HL-60/S4 treated with phorbol 12-myristate 13-acetate at 8.2 ng/mL for 4 days and 3 days (cell line): ENCODE measurements around the gene MED4.
"Not testable (repeated sequence)": the region's sequence is repeated elsewhere in the genome, so short reads cannot be mapped to it uniquely, and the experiment has no call there.

Source experiments
- in situ Hi-C: fragments of 300-500 bp; cut with MboI; formaldehyde crosslinking; loops from 2 replicates; pipeline ENCODE4 v1.15.0; 2022; ENCODE audit warnings: low sequenced_read_pairs

The MED4 gene

DNA sequence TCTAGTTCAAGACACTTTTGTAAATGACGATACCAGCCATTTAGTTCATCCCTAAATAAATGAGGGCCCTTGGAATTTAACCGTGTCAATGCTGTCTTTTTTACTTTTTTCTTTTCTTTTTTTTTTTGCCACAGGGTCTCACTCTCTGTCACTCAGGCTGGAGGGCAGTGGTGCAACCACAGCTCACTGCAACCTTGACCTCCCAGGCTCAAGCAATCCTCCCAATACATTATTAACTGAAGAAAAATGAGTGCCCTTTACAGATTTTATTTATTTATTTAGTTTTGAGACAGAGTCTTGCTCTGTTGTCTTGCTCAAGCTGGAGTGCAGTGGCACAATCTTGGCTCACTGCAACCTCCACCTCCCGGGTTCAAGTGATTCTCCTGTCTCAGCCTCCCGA is 2.9 kb upstream of the MED4 start:
- in situ Hi-C loops, result no loop called here

DNA sequence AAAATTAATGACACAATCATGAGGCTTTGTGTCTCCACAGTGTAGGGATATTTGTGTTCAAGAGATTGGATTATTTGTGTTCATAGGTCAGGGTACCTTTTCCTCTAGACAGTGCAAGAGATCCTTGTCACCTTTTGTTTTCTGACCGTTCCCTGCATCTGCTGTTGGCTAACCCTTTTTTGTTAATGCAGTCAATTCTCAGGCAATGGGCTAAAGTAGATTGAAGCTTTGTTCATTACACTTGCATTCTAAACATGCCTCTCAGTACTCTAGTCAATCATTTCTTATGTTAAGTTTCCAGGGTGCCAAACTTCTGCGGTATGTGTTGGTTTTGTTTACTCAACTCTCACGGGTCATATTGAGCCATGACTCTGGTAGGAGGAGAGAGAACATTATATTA is 1.8 kb upstream of the MED4 start:
- in situ Hi-C loops, result no loop called here

DNA sequence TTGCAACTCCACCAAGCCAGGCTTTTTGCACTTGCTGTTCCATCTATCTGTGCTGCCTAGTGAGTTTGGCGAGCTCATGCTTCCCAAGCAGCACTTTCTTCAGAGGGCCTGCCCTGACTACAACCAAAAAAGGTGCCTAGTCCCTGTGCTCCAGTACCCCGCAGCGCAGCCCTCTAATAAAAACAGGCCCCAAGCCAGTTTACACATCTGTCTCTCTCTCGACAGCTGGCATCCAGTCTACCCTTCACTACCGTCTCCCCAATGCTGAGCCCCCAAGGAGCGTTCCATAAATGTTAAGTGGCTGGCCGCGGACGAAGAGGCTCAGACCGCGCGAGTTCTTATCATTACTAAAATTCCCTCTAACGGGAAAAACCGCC is 512 bp downstream of the MED4 start:
- in situ Hi-C loops, result no loop called here

DNA sequence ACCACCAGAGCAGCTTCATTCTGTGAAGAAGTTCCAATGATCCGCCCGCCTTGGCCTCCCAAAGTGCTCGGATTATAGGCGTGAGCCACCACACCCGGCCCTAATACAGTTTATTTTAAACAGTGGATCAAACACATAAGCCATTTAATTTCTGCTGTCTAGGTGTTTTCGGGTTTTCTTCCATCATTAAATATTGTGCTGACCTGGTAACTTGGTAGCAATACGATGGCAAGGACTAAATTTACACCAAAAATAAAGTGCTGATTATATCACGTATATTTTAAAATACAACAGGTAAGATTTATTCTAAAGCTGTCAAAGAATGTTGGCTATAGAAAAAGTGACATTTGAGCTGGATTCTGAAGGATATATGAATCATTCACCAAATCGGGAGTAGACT is 1.3 kb downstream of the MED4 start:
- in situ Hi-C loops, result no loop called here

DNA sequence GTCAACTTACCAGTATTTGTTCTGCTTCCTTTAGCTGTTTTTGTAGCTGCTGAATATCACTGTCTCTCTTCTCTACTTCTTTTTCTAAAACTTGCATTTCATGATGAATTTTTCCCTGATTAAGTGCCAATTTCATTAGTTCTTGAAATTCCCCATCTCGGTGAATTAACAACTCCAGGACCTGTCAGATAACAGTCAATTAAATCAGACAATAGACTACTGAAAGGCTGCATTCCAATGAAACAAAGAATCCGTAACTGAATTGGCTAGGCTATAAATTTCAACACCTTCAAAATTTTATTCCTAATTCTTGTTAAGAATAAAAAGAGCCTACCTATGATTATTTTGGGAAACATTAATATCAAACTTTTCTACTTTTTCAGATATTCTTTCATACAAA is 8.6 kb downstream of the MED4 start:
- in situ Hi-C loops, result no loop called here

DNA sequence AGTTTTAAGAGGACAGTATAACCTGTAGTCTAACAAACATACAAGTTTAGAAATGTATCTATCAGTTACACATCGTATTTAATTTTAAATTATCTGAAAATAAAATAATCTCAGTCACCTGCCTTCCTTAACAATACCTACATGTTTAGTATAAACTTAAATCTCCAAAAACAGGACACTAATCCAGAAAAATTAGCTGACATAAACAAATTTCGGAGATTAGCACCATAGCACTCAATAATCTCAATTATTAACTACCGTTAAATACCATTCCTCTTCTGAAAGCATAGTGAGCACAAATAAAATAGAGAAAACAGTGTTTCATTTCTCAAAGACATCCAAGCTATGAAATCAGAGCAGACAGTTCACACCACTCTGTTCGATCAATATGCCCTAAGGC is 13.2 kb downstream of the MED4 start:
- in situ Hi-C loops, result no loop called here

DNA sequence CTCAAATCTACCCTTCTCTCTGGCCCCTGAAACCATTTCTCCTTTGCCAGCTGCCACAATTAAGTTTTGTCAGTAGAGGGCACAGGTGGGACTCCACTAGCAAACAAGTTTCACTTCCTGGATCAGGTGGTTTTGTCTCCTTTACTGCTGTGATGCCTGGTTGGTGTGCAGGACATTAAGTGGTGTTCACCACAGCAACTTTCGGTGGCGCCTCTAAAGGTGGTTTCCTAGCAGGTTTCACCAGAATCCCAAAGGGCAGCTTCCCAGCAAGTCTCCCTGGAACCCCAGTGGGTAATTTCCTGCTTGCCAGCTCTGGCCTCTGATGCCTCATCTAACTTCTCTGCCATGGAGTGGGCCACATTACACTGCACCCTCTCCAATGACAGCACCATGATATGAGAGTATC is 16.6 kb downstream of the MED4 start:
- in situ Hi-C loops, result no loop called here

DNA sequence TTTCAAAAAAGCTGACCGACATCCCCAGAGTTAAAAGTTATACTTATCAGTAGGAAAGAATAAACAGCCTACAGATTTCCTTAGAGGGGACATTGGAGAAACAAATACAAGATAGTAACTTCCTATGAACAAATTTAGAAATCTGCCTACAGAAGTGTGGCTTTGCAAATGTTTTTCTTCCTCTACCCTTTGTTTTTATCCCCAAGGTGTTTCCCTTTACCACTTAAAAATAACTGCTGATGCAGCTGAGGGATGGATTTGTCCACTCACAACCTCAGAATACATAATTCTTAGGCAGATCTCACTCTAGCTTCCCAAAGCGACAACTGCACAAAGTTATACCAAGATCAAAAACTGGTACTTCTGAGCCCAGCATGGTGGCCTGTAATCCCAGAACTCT is 20.9 kb downstream of the MED4 start:
- in situ Hi-C loops, result no loop called here

DNA sequence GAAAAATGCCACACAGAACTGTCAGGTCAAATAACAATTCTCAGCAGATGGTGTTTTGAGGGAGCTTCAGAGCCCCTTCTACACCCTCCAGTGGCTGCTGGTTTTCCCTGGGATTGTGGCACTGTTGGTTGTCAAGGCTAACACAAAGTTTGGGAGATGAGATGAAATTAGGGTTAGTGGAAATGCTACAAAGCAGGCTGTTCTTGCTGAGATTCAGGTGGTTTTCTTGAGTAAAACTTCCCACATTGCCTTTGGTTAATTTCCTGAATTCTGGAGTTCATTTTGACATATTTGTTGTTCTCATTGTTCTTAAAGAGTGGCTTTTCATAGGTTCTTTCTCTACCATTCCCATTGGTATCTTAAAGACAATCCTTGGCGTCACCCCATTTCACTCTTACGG is 22.1 kb downstream of the MED4 start:
- in situ Hi-C loops, result no loop called here

DNA sequence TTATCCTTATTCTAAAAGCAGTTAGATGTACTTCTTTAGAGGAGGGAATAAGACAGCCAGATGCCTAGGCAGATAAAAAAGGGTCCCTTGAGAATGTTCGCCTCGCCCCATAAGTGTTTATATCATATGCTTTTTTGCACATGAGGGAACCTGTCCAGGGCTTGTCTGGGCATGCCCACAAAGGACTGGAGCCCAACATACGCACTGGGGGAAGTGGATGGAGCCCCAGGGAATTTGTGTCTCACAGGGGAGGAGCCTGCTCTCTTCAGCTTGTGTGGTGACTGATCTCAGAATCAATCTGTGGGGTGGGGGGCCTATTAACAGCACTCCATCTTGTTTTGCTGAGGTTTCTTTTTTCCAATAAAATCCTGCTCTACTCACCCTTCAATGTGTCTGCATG is 22.6 kb downstream of the MED4 start:
- in situ Hi-C loops, result no loop called here

DNA sequence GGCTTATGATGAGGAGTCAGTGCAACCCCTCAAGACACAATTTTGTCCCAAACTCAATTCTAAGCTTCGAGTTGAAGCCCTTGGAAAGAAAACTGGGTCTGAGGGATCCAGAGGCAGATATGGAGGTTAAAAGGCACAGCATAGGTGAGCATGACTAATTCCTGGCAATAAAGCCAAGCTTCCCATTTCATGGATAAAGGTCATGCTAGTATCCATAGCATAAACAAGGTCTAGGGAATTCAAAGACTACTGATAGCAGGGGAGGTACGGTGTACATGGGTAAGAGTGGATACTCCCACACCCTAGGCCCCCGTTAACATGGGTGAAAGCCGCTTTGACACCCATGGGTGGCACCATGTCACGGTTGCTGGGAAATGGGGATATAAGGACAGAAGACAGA is 24.0 kb downstream of the MED4 start:
- in situ Hi-C loops, result no loop called here

DNA sequence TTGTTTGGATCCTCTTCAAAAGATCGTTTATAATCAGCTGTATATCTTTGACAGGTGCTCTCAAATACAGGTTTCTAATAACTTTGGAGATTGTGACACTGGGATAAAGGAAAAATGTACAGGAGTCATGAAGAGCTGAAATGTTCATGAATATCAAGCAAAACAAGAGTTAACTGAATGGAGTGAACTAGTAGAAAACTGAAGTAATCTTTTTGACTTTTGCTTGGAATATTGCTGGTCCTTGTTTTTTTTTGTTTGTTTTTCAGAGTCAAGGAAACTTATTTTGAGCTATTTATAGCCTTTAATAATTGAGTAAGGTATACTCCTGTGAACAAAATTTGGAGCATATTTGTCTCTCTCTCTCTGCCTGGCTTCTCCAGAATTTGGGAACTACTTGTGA is 25.3 kb downstream of the MED4 start:
- in situ Hi-C loops, result no loop called here

DNA sequence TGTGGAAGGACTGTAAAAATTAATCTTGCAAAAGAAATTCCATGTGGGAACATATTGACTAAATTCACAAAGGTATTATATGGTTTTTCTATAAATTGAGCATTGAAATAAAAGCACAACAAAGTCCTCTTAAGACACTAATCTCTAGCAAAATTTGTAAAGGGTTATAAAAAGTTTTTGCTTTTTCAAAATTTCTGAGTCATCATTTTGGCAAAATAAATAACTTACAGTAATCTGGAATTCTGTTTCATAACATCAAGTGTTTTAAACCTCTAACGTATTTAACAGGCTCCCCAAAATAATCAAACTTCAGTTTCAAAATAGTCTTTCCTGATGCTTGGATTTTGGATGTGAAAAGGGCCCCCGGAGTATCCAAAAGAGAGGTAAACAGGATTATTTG is 26.0 kb downstream of the MED4 start:
- in situ Hi-C loops, result no loop called here

DNA sequence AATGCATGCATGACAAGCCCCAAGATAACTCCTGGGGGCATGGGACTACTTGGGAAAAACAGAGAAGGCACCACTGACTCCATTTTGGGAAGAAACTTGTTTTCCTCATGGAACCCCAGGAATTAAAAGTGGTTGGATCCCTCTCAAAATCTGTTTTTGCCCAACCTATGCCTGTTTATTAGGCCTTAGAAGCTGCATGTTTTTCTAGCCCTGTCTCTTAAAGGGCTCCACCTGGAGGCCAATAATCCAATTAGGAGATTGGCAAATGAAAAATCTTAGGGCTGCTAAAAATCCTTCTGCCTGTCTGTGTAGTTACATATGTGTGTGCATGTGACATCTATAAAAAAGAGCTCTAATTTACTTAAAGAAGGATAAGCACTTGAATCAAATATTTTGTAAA is 26.9 kb downstream of the MED4 start:
- in situ Hi-C loops, result no loop called here

DNA sequence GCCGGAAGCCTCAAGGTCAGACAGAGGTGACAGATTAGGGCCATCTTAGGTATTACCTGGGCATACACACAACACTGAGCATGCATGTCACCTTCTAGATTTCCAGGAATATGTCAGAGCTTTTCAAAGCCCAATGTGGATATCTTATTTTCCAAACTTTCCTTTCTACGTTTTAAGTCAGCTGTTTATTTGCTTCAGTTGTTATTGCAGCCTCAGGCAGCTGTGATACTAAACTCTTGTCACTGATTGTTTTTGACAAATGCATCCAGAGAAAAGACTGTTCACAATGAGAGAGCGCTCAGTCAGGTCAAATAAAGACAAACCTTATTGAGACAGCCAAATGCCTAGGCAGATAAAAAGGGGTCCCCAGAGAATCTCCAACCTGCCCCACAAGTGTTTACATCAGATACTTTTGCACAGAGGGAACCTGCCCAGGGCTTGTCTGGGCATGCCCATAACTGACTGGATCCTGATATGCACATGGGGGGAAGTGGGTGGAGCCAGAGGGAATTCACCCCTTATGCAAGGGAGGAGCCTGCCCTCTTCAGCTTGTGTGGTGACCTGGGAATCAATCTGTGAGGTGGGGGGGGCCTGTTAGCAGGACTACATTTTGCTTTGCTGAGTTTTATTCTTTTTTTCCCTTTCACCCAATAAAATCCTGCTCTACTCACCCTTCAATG is 28.5 kb downstream of the MED4 start:
- in situ Hi-C loops, result no loop called here

DNA sequence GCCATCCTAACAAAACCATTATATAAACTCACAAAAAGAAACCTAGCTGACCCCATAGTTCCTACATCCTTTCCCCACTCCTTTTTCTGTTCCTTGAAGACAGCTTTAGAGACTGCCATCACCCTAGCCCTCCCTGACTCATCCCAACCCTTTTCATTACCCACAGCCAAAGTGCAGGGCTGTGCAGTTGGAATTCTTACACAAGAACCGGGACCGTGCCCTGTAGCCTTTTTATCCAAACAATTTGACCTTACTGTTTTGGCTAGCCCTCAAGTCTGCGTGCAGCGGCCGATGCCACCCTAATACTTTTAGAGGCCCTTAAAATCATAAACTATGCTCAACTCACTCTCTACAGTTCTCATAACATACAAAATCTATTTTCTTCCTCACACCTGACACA is 35.0 kb downstream of the MED4 start:
- in situ Hi-C loops, result not testable (repeated sequence)

DNA sequence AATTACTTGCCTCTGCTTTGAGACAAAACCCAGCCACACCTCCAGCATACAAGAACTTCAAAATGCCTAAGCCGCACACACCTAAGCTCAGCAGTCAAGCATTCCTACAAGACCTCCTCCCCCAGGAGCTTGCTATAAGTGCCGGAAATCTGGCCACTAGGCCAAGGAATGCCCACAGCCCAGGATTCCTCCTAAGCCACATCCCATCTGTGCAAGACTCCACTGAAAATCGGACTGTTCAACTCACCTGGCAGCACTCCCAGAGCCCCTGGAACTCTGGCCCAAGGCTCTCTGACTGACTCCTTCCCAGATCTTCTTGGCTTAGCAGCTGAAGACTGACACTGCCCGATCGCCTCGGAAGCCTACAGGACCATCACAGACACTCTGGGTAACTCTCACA is 36.4 kb downstream of the MED4 start:
- in situ Hi-C loops, result not testable (repeated sequence)

DNA sequence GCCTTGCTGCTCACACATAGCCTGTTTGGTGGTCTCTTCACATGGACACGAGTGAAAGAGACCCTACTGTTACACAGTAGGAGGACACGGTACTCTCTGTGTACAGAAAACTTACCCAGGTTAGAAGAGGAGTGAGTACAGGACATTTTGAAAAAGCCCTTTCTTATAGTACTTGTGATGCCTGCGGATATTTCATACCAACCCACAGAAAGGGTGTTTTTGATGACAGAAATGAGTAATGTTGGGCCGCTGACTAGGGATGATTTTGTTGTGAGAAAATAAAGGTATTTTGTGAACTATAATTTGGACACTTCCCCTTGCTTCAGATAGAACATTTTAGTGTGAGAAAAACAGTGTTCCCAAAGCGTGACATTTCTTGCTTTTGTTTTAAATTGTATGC is 39.2 kb downstream of the MED4 start:
- in situ Hi-C loops, result no loop called here

DNA sequence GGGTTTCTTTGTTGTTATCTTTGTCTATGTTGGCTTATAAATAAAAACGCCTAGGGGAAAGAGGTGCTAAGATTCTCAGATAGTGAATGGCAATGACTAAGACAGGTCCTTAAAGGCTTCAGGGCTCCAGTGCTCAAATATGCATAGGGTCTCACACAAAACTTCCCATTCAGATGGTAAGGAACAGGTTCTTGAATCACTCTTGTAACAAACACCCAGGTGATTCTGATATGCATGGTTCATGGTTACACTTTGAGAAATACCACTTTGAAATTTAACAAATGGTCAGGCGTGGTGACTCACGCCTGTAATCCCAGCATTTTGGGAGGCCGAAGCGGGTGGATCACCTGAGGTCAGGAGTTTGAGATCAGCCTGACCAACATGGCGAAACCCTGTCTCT is 40.3 kb downstream of the MED4 start:
- in situ Hi-C loops, result no loop called here

DNA sequence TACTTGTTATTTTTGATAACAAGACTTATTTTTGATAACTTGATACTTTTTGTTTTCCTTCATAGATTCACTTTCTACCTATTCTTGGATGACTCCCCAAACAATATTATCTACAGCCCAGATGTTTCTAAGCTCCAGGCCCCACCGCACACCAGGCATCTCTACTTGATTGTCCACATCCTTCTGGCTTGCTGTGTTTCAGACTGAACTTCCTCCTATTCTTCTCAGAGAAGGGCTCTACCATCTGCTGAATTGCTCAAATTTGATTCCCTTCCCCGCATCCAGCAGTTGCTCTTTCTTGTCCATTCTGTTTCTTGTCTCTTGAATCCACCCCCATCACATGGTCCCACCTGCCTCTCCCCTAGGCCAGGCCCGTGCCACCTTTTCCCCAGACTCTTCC is 44.4 kb downstream of the MED4 start:
- in situ Hi-C loops, result no loop called here

DNA sequence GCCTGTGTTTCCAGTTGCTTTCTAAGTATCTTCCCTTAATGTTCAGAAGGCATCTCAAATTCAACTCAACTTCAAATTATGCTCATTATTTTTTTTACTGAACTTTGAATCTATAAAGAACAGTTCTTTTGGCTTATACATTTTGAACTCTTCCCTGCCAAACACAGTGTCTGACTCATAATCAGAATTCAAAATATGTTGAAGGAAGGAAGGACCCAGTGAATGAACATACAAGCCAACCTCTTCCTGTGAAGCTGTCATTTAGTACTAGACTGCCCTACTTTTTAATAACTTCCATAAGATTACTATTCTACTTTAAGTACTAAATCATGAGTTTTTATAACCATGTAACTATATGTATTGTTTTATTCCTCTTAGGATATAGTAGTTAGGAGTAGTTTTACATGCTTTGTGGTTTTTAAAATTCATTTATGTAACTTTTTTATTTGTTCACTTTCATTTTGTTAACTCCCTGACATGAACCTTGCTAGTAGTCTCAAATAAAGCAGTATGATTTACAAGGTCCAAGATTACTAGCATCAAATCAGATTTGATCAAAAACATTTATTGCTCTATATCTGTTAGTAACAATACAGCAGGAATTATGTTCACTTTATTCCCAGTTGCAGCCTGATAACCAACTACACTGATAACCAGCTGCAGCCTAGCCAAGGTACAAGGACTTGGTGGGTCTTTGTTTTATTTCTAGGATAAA is 51.0 kb downstream of the MED4 start:
- in situ Hi-C loops, result no loop called here

DNA sequence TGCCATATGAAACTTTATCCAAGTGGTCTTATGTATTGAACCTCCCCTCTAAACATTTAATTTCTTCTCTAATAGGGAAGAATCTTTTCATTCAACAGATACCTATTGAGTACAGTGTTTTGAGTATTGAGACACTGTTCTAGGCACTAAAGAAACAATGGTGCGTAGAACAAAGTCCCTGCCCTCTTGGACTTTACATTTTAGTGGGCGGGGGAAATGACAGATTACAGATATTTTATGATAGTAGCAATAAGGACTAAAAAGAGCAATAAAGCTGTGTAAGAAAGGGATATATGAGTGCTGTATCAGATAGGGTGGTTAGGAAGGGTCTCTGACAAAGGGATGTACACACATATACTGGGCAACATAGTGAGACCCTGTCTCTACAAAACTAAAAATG is 52.0 kb downstream of the MED4 start:
- in situ Hi-C loops, result no loop called here

DNA sequence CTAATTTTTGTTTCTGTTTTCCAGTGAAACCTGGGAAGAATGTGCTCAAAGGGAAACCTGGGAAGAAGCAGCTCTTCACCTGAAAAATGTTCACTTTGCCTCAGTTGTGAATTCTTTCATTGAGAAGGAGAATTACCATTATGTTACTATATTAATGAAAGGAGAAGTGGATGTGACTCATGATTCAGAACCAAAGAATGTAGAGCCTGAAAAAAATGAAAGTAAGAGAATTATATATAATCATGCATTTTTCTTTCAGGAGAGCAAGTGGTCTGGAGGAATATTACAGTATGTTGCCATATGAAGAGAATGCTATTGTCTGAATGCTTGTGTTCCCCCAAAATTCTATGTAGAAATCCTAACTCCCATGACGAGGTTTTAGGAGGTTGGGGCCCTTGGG is 54.0 kb downstream of the MED4 start:
- in situ Hi-C loops, result no loop called here
